HG03139 (cell line): ENCODE data around the gene VPS18.

Source experiments
- ATAC-seq: cut with Tn5 transposase; IDR thresholded peaks from one replicate; pipeline ENCODE4 v1.9.1; 2021; ENCODE audit not compliant: unreplicated experiment

Gene VPS18

GRCh38 chr15:40932649-40933516, 38.6 kb downstream of the VPS18 start:
- ATAC-seq: no peak

- no peak for ATAC-seq
Measured at GRCh38 chr15:40933517-40933902, 39.3 kb downstream of the VPS18 start.

- no peak for ATAC-seq
Measured at GRCh38 chr15:40934457-40934856, 40.2 kb downstream of the VPS18 start.

GRCh38 chr15:40936234-40936708, 42.0 kb downstream of the VPS18 start:
- ATAC-seq: no peak

- ATAC-seq: no peak
Measured at GRCh38 chr15:40936709-40937666, 42.7 kb downstream of the VPS18 start.

GRCh38 chr15:40937762-40938535, 43.7 kb downstream of the VPS18 start:
- ATAC-seq: no peak

- no peak for ATAC-seq
Measured at GRCh38 chr15:40938536-40938870, 44.3 kb downstream of the VPS18 start.

GRCh38 chr15:40940296-40940801, 46.1 kb downstream of the VPS18 start:
- ATAC-seq: no peak

- ATAC-seq: no peak
Measured at GRCh38 chr15:40941068-40941527, 46.8 kb downstream of the VPS18 start.

GRCh38 chr15:40941528-40942336, 47.5 kb downstream of the VPS18 start:
- peak; percentile 58 for ATAC-seq

GRCh38 chr15:40942337-40942854, 48.1 kb downstream of the VPS18 start:
- ATAC-seq: peak; percentile 4

- no peak for ATAC-seq
Measured at GRCh38 chr15:40942878-40943277, 48.6 kb downstream of the VPS18 start.

GRCh38 chr15:40943764-40944365, 49.6 kb downstream of the VPS18 start:
- ATAC-seq: no peak

- no peak for ATAC-seq
Measured at GRCh38 chr15:40944510-40945296, 50.5 kb downstream of the VPS18 start.

GRCh38 chr15:40948706-40949473, 54.6 kb downstream of the VPS18 start:
- no peak for ATAC-seq

- no peak for ATAC-seq
Measured at GRCh38 chr15:40949756-40950207, 55.5 kb downstream of the VPS18 start.

- no peak for ATAC-seq
Measured at GRCh38 chr15:40951764-40952163, 57.5 kb downstream of the VPS18 start.
